ENCODE measurements around the gene RAC2. TPM values are rescaled to one million over a fixed set of nuclear protein-coding genes. Genes with fewer than 3 reads are reported as not detected.

Gene RAC2
- total RNA-seq, 1 experiment from 2014 or later, result 50.5 TPM

DNA sequence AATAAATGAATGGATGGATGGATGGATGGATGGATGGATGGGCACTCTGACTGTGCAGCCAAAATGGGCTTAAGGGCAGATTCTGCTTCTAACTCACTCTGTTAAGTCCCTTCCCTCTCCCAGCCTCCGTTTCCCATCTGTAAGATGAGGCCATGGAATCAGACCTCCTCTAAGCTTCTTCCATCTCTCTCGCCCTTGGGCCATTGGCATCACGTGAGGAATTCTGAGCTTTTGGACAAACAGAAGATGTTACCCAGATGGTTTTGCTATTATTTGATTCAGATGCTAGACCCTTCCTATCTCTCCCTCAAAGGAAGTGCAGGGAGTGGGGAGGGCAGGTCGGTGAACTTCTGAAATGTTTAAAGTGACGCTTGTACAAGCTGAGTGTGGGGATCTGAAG lies 34.2 kb upstream of the RAC2 start:
- POLR2A ChIA-PET (ENCODE audit: unreplicated experiment), result no interaction called here
- Histone ChIP-seq H3K36me3 (ENCODE audit: low read depth, low read length) (no peaks in the 10 kb centered on the region), H3K9ac (ENCODE audit: low read length) (no peak overlapping the region), H3K4me1 (ENCODE audit: insufficient read depth, low read length) (peaks cover 15% of the 10 kb centered on the region), H3K79me2 (ENCODE audit: low read length) (no peaks in the 10 kb centered on the region), H3K27me3 (ENCODE audit: low read length) (no peaks in the 10 kb centered on the region), H4K20me1 (ENCODE audit: low read length) (no peaks in the 10 kb centered on the region), H2AFZ (ENCODE audit: low read length) (no peak overlapping the region), H3K27ac (ENCODE audit: low read length) (no peak overlapping the region), H3K9me2 (replicated peaks; ENCODE audit: low read length) (no peaks in the 10 kb centered on the region), H3F3A (ENCODE audit: low read length, unreplicated experiment) (no peaks in the 10 kb centered on the region), H3K4me2 (ENCODE audit: low read length) (no peak overlapping the region), H3K4me3 (ENCODE audit: low read length) (no peak overlapping the region), H3K9me3 (ENCODE audit: low read length) (no peaks in the 10 kb centered on the region)
- BruUV-seq (replicated peaks), result no TSS peak
- DNase-seq (no peak), ATAC-seq (no peak)
- TF ChIP-seq, protein P1, sequence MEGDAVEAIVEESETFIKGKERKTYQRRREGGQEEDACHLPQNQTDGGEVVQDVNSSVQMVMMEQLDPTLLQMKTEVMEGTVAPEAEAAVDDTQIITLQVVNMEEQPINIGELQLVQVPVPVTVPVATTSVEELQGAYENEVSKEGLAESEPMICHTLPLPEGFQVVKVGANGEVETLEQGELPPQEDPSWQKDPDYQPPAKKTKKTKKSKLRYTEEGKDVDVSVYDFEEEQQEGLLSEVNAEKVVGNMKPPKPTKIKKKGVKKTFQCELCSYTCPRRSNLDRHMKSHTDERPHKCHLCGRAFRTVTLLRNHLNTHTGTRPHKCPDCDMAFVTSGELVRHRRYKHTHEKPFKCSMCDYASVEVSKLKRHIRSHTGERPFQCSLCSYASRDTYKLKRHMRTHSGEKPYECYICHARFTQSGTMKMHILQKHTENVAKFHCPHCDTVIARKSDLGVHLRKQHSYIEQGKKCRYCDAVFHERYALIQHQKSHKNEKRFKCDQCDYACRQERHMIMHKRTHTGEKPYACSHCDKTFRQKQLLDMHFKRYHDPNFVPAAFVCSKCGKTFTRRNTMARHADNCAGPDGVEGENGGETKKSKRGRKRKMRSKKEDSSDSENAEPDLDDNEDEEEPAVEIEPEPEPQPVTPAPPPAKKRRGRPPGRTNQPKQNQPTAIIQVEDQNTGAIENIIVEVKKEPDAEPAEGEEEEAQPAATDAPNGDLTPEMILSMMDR (conservative IDR thresholded peaks at IDR 0.05; ENCODE audit: low read depth, low read length), result no peak
- TF ChIP-seq EZH2phosphoT487 (IDR thresholded peaks at IDR 0.05; ENCODE audit: borderline replicate concordance, low read length), result no peak
- TF ChIP-seq EZH2 (IDR thresholded peaks at IDR 0.05; ENCODE audit: low read length, unreplicated experiment), result no peak
- intact Hi-C loops (cut with micrococcal nuclease), result no loop called here
- CTCF ChIA-PET, result no interaction called here

GRCh38 chr22:37277384-37277783 lies 33.3 kb upstream of the RAC2 start:
- no peak overlapping the region for H3K4me2 ChIP-seq (ENCODE audit: low read length)
- CTCF ChIA-PET, result no interaction called here
- no peak overlapping the region for H2AFZ ChIP-seq (ENCODE audit: low read length)
- TF ChIP-seq, protein P1 (conservative IDR thresholded peaks at IDR 0.05; ENCODE audit: low read depth, low read length), result no peak
- TF ChIP-seq EZH2phosphoT487 (IDR thresholded peaks at IDR 0.05; ENCODE audit: borderline replicate concordance, low read length), result no peak
- no peak for TF ChIP-seq EZH2 (IDR thresholded peaks at IDR 0.05; ENCODE audit: low read length, unreplicated experiment)
- POLR2A ChIA-PET (ENCODE audit: unreplicated experiment), result no interaction called here
- ATAC-seq (no peak), DNase-seq (peak; percentile 7)
- H3K4me1 ChIP-seq (ENCODE audit: insufficient read depth, low read length), result peaks cover 13% of the 10 kb centered on the region
- BruUV-seq (replicated peaks), result no TSS peak
- no peak overlapping the region for H3K9ac ChIP-seq (ENCODE audit: low read length)
- H4K20me1 ChIP-seq (ENCODE audit: low read length), result no peaks in the 10 kb centered on the region
- intact Hi-C loops (cut with micrococcal nuclease), result no loop called here
- H3K9me3 ChIP-seq (ENCODE audit: low read length), result no peaks in the 10 kb centered on the region
- H3K36me3 ChIP-seq (ENCODE audit: low read depth, low read length), result no peaks in the 10 kb centered on the region
- H3K4me3 ChIP-seq (ENCODE audit: low read length), result no peak overlapping the region
- H3K79me2 ChIP-seq (ENCODE audit: low read length), result no peaks in the 10 kb centered on the region
- H3K27me3 ChIP-seq (ENCODE audit: low read length), result no peaks in the 10 kb centered on the region
- H3K27ac ChIP-seq (ENCODE audit: low read length), result no peak overlapping the region
- no peaks in the 10 kb centered on the region for H3F3A ChIP-seq (ENCODE audit: low read length, unreplicated experiment)
- H3K9me2 ChIP-seq (replicated peaks; ENCODE audit: low read length), result no peaks in the 10 kb centered on the region

GRCh38 chr22:37276776-37277175 lies 32.7 kb upstream of the RAC2 start:
- no peak for DNase-seq

More at GRCh38 chr22:37276776-37277175, 32.7 kb upstream of the RAC2 start:
- H4K20me1 ChIP-seq (ENCODE audit: low read length), result no peaks in the 10 kb centered on the region
- H3K36me3 ChIP-seq (ENCODE audit: low read depth, low read length), result no peaks in the 10 kb centered on the region
- CTCF ChIA-PET, result no interaction called here
- no peak overlapping the region for H3K4me3 ChIP-seq (ENCODE audit: low read length)
- H3K4me2 ChIP-seq (ENCODE audit: low read length), result no peak overlapping the region
- H3K9ac ChIP-seq (ENCODE audit: low read length), result no peak overlapping the region
- H3K27ac ChIP-seq (ENCODE audit: low read length), result no peak overlapping the region
- H2AFZ ChIP-seq (ENCODE audit: low read length), result no peak overlapping the region
- no TSS peak for BruUV-seq (replicated peaks)
- no peaks in the 10 kb centered on the region for H3F3A ChIP-seq (ENCODE audit: low read length, unreplicated experiment)
- H3K79me2 ChIP-seq (ENCODE audit: low read length), result no peaks in the 10 kb centered on the region
- H3K27me3 ChIP-seq (ENCODE audit: low read length), result no peaks in the 10 kb centered on the region
- TF ChIP-seq EZH2phosphoT487 (IDR thresholded peaks at IDR 0.05; ENCODE audit: borderline replicate concordance, low read length) (no peak), EZH2 (IDR thresholded peaks at IDR 0.05; ENCODE audit: low read length, unreplicated experiment) (no peak)
- TF ChIP-seq, protein P1 (conservative IDR thresholded peaks at IDR 0.05; ENCODE audit: low read depth, low read length), result no peak
- peaks cover 7% of the 10 kb centered on the region for H3K4me1 ChIP-seq (ENCODE audit: insufficient read depth, low read length)
- POLR2A ChIA-PET (ENCODE audit: unreplicated experiment), result no interaction called here
- intact Hi-C loops (cut with micrococcal nuclease), result no loop called here
- ATAC-seq, result no peak
- H3K9me2 ChIP-seq (replicated peaks; ENCODE audit: low read length), result no peaks in the 10 kb centered on the region
- H3K9me3 ChIP-seq (ENCODE audit: low read length), result no peaks in the 10 kb centered on the region
